CD14-positive monocyte (primary cell): ENCODE data around the gene ACTBL2. TPM values are rescaled to one million over a fixed set of nuclear protein-coding genes. Genes with fewer than 3 reads are reported as not detected.

Experiments used
- DNase-seq, 3 donors: peaks; one replicate each; pipeline ENCODE4 v3.0.0-alpha.2; 2011 to 2022
- H2AFZ ChIP-seq: 2 replicates; pipeline ENCODE4 v1.6.0; 2012; ENCODE audit warnings: mild to moderate bottlenecking, low read depth, low read length, inconsistent platforms; ENCODE audit not compliant: insufficient read depth, poor library complexity, severe bottlenecking
- H3K27ac ChIP-seq, 2 donors: 1 replicate in 1 of 2; 2 replicates in 1 of 2; pipeline ENCODE4 v1.5.1; 2012 to 2013; ENCODE audit warnings: low read length in 2 of 2, control low read depth in 1 of 2, inconsistent platforms in 1 of 2, low read depth in 1 of 2, mild to moderate bottlenecking in 1 of 2
- H3K27me3 ChIP-seq, 2 donors: one replicate each; pipeline versions ENCODE4 v1.6.0 to v1.6.1; 2011 to 2013; ENCODE audit warnings: low read length in 2 of 2; ENCODE audit not compliant: control insufficient read depth in 2 of 2, insufficient read depth in 2 of 2
- H3K36me3 ChIP-seq, 2 donors: replicated peaks in 1 of 2; 1 replicate in 1 of 2; 2 replicates in 1 of 2; pipeline versions ENCODE4 v1.5.1 to v1.6.1; 2012 to 2013; ENCODE audit warnings: low read length in 2 of 2, control low read depth in 1 of 2, inconsistent platforms in 1 of 2, mild to moderate bottlenecking in 1 of 2; ENCODE audit not compliant: insufficient read depth in 2 of 2, control insufficient read depth in 1 of 2
- H3K4me1 ChIP-seq, 2 donors: 1 replicate in 1 of 2; 2 replicates in 1 of 2; pipeline versions ENCODE4 v1.5.1 to v1.6.1; 2012 to 2013; ENCODE audit warnings: low read length in 2 of 2, control low read depth in 1 of 2, inconsistent platforms in 1 of 2, mild to moderate bottlenecking in 1 of 2, moderate library complexity in 1 of 2; ENCODE audit not compliant: insufficient read depth in 2 of 2, control insufficient read depth in 1 of 2
- H3K4me2 ChIP-seq: replicated peaks from 2 replicates; pipeline ENCODE3; 2012; ENCODE audit warnings: low read length, moderate library complexity, mild to moderate bottlenecking; ENCODE audit not compliant: poor library complexity, severe bottlenecking; ENCODE audit errors: extremely low read depth
- H3K4me3 ChIP-seq, 3 experiments: fragments of 200-600 bp in 1 of 3; sonication (generic) in 1 of 3; replicated peaks in 1 of 3; 1 replicate in 2 of 3; 2 replicates in 1 of 3; pipeline ENCODE4 v1.5.1; 2011 to 2013; ENCODE audit warnings: low read length in 3 of 3, mild to moderate bottlenecking in 3 of 3, control low read depth in 2 of 3, low read depth in 2 of 3, inconsistent platforms in 1 of 3, moderate library complexity in 1 of 3
- H3K79me2 ChIP-seq: 2 replicates; pipeline ENCODE4 v1.6.0; 2012; ENCODE audit warnings: mild to moderate bottlenecking, control low read depth, inconsistent platforms, low read length, moderate library complexity; ENCODE audit not compliant: insufficient read depth
- H3K9ac ChIP-seq: 2 replicates; pipeline ENCODE4 v1.6.0; 2017; ENCODE audit warnings: low read length, mild to moderate bottlenecking; ENCODE audit not compliant: insufficient read depth, poor library complexity, severe bottlenecking
- H3K9me3 ChIP-seq, 2 donors: replicated peaks in 1 of 2; 1 replicate in 1 of 2; 2 replicates in 1 of 2; pipeline versions ENCODE4 v1.5.1 to v1.6.1; 2012 to 2013; ENCODE audit warnings: low read length in 2 of 2, control low read depth in 1 of 2; ENCODE audit not compliant: control insufficient read depth in 1 of 2, insufficient read depth in 1 of 2
- H4K20me1 ChIP-seq: 2 replicates; pipeline ENCODE4 v1.6.0; 2012; ENCODE audit warnings: mild to moderate bottlenecking, low read length, control low read depth, moderate library complexity; ENCODE audit not compliant: insufficient read depth
- H3K27ac Mint-ChIP-seq, 7 donors: one replicate each; pipeline ENCODE4 v1.8.0; 2020; ENCODE audit warnings: mild to moderate bottlenecking in 7 of 7, mixed read lengths in 7 of 7, moderate library complexity in 6 of 7, inconsistent platforms in 2 of 7
- H3K27me3 Mint-ChIP-seq, 3 donors: one replicate each; pipeline ENCODE4 v1.8.0; 2021 to 2022; ENCODE audit warnings: low read depth in 3 of 3, mild to moderate bottlenecking in 3 of 3, mixed read lengths in 3 of 3, moderate library complexity in 3 of 3, inconsistent platforms in 1 of 3
- H3K36me3 Mint-ChIP-seq, 2 donors: one replicate each; pipeline ENCODE4 v1.8.0; 2020; ENCODE audit warnings: mixed read lengths in 2 of 2, inconsistent platforms in 1 of 2, mild to moderate bottlenecking in 1 of 2
- H3K4me1 Mint-ChIP-seq: one replicate; pipeline ENCODE4 v1.8.0; 2020; ENCODE audit warnings: mild to moderate bottlenecking, mixed read lengths
- H3K4me3 Mint-ChIP-seq, 2 donors: one replicate each; pipeline ENCODE4 v1.8.0; 2020; ENCODE audit warnings: mild to moderate bottlenecking in 2 of 2, mixed read lengths in 2 of 2, moderate library complexity in 1 of 2
- H3K9me3 Mint-ChIP-seq, 7 donors: one replicate each; pipeline ENCODE4 v1.8.0; 2020 to 2022; ENCODE audit warnings: mixed read lengths in 7 of 7, mild to moderate bottlenecking in 6 of 7, moderate library complexity in 6 of 7, inconsistent platforms in 2 of 7
- WGBS: methylation state at CpG from one replicate; pipeline ENCODE4 v1.1.5; 2013; ENCODE audit warnings: missing lambda C conversion rate; ENCODE audit not compliant: insufficient coverage; 5-methylcytosine and 5-hydroxymethylcytosine counted together
- intact Hi-C, 2 donors: fragments of 100-400 bp; cut with micrococcal nuclease; formaldehyde crosslinking; loops; one replicate each; pipeline versions ENCODE4 v1.15.0 to v1.15.1; 2023
- polyA plus RNA-seq, 3 donors: library from polyadenylated mRNA; depleted of rRNA in 1 of 3; unstranded in 2 of 3; stranded (reverse) in 1 of 3; fragments of 300-500 nt in 2 of 3; fragments of >200 nt in 1 of 3; fragmentation: Illumina TruSeq in 2 of 3; gene quantifications; 1 replicate in 2 of 3; 2 replicates in 1 of 3; pipeline ENCODE4 v1.2.3, GENCODE V29; 2012 to 2021
- TF ChIP-seq, protein P1 (sequence below): fragments of 200-600 bp; IDR thresholded peaks from one replicate; pipeline ENCODE4 v1.8.0; 2022; ENCODE audit warnings: antibody characterized with exemption, mild to moderate bottlenecking

The ACTBL2 gene
- polyA plus RNA-seq, 3 donors: not detected

DNA sequence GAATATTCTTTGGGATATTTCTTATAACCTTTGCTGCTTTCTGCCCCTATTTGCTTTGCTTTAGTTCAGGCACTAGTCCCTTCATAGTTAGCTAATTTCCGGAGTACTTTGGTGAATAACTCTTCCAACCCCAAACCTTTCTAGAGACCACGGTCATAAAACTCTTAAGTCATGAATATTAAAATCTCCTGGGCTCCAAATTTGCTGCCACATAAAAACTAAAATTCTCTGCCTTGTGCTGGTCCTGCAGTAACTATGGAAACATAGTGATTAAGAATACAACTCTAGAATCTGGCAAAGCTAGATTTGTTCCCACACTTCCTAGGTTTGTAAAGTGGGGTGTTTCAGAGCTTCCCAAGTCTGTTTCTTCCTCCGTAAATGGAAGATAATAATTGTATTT lies 10.0 kb upstream of the ACTBL2 start:
- no CpG with 5 or more reads among the region's 3 CpGs for WGBS
- H3K27me3 ChIP-seq: no peaks in the 10 kb centered on the region
- H3K4me2 ChIP-seq: no peak overlapping the region
- no peaks in the 10 kb centered on the region for H3K4me1 ChIP-seq
- H3K27ac ChIP-seq: no peak overlapping the region
- TF ChIP-seq, protein P1, sequence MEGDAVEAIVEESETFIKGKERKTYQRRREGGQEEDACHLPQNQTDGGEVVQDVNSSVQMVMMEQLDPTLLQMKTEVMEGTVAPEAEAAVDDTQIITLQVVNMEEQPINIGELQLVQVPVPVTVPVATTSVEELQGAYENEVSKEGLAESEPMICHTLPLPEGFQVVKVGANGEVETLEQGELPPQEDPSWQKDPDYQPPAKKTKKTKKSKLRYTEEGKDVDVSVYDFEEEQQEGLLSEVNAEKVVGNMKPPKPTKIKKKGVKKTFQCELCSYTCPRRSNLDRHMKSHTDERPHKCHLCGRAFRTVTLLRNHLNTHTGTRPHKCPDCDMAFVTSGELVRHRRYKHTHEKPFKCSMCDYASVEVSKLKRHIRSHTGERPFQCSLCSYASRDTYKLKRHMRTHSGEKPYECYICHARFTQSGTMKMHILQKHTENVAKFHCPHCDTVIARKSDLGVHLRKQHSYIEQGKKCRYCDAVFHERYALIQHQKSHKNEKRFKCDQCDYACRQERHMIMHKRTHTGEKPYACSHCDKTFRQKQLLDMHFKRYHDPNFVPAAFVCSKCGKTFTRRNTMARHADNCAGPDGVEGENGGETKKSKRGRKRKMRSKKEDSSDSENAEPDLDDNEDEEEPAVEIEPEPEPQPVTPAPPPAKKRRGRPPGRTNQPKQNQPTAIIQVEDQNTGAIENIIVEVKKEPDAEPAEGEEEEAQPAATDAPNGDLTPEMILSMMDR: no peak
- Mint-ChIP-seq H3K27me3 (no peaks in the 10 kb centered on the region), H3K4me1 (peaks cover 10% of the 10 kb centered on the region), H3K27ac (no peak overlapping the region), H3K4me3 (no peak overlapping the region), H3K36me3 (no peaks in the 10 kb centered on the region), H3K9me3 (no peaks in the 10 kb centered on the region)
- no peak overlapping the region for H3K9ac ChIP-seq
- H3K36me3 ChIP-seq: no peaks in the 10 kb centered on the region
- H3K79me2 ChIP-seq: no peaks in the 10 kb centered on the region
- no peaks in the 10 kb centered on the region for H4K20me1 ChIP-seq
- no peak overlapping the region for H3K4me3 ChIP-seq
- H3K9me3 ChIP-seq: no peaks in the 10 kb centered on the region
- intact Hi-C loops: no loop called here
- H2AFZ ChIP-seq: no peak overlapping the region
- DNase-seq: no peak

DNA sequence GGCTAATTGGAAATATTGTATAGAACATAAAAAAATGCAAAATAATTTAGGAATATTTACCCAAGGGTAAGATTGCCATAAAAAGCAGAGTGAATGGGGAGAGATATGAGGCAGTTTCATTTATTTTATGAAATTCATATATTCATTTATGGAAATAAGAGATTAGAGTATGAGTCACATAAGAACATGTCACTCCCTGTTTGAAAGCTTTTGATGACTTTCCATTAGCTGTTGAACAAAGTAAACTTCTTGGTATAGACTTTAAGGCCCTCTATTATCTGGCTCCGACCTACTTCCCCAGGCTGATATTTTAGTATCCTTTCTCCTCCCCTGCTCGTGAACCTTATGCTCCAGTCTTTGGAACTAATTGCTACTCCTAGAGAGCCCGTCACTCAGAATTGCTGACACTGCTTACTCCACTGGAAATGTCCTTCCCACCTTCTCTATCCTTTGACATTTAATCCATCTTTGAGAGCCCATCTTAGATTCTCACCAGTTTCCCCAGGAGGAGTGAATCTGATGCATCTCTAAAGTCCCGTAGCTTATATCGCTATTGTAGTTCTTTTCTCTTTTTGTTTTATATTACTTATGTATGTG lies 8.9 kb upstream of the ACTBL2 start:
- H3K9ac ChIP-seq: no peak overlapping the region
- no peak overlapping the region for H3K27ac ChIP-seq
- Mint-ChIP-seq H3K4me3 (no peak overlapping the region), H3K36me3 (no peaks in the 10 kb centered on the region), H3K9me3 (no peaks in the 10 kb centered on the region), H3K27me3 (no peaks in the 10 kb centered on the region), H3K4me1 (peaks cover 10% of the 10 kb centered on the region), H3K27ac (no peak overlapping the region)
- TF ChIP-seq, protein P1: no peak
- H3K36me3 ChIP-seq: no peaks in the 10 kb centered on the region
- H3K4me1 ChIP-seq: no peaks in the 10 kb centered on the region
- no peak for DNase-seq
- no peak overlapping the region for H3K4me3 ChIP-seq
- no peaks in the 10 kb centered on the region for H3K79me2 ChIP-seq
- 100% methylated on average over 2 of the region's 5 CpGs for WGBS
- intact Hi-C loops: no loop called here
- H4K20me1 ChIP-seq: no peaks in the 10 kb centered on the region
- H3K27me3 ChIP-seq: no peaks in the 10 kb centered on the region
- no peak overlapping the region for H2AFZ ChIP-seq
- no peak overlapping the region for H3K4me2 ChIP-seq
- H3K9me3 ChIP-seq: no peaks in the 10 kb centered on the region
